HG03571 (cell line): ENCODE measurements around the gene BCO1.
"Not testable (repeated sequence)": the region's sequence is repeated elsewhere in the genome, so short reads cannot be mapped to it uniquely, and the experiment has no call there.

Source experiments
- ATAC-seq: cut with Tn5 transposase; IDR thresholded peaks from one replicate; pipeline ENCODE4 v1.9.1; 2021; ENCODE audit not compliant: unreplicated experiment

BCO1 gene, protein sequence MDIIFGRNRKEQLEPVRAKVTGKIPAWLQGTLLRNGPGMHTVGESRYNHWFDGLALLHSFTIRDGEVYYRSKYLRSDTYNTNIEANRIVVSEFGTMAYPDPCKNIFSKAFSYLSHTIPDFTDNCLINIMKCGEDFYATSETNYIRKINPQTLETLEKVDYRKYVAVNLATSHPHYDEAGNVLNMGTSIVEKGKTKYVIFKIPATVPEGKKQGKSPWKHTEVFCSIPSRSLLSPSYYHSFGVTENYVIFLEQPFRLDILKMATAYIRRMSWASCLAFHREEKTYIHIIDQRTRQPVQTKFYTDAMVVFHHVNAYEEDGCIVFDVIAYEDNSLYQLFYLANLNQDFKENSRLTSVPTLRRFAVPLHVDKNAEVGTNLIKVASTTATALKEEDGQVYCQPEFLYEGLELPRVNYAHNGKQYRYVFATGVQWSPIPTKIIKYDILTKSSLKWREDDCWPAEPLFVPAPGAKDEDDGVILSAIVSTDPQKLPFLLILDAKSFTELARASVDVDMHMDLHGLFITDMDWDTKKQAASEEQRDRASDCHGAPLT

GRCh38 chr16:81238296-81239011 is at the start of gene BCO1:
Gene BCO1 (plus strand): TSS chr16:81238689. CDS start chr16:81238909, 220 bp downstream.
- no peak for ATAC-seq

GRCh38 chr16:81189100-81189664 is 49.3 kb upstream of the BCO1 start:
- ATAC-seq, result no peak

- no peak for ATAC-seq
These were observed 47.8 kb upstream of the BCO1 start for GRCh38 chr16:81190667-81191066.

- ATAC-seq, result no peak
These were observed 42.5 kb upstream of the BCO1 start for GRCh38 chr16:81195885-81196534.

DNA sequence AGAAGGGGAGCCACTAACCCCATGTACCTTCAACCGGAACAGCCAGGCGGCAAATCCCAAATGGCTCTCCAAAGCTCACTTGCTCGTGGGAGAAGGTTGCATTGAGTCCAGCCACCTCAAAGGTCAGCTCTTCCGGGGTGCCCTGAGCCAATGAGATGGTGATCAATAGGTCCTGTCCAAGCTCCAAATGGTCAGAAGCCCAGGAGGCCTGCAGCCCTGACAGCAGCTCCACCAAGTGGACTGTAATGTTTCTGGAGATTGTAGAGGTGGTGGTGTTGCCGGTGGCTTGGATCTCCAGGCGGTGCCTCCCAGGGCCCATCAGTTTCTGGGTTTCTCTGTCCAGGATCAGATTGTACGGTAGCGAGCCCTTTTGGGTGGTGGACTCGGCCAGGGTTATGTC is 39.9 kb upstream of the BCO1 start:
- ATAC-seq, result no peak

DNA sequence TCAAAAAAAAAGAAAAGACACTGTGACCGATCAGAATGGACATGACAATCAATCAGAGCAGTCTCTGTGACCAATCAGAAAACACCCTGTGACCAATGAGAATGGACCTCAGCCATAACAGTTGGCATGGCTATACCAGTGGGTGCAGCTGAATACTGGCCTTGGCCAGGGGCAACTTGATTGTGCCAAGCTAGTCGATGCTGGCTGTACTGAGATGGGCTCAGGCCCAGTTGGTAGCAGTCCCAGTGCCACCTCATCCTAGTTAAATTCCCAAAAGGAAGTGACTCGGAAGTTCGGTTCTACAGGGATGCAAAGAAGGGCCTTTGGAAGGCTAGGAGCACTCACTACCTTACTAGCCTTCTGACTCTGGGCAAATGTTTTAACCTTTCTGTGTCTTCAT is 37.2 kb upstream of the BCO1 start:
- no peak for ATAC-seq

- ATAC-seq, result no peak
These were observed 33.5 kb upstream of the BCO1 start for GRCh38 chr16:81204798-81205680.

DNA sequence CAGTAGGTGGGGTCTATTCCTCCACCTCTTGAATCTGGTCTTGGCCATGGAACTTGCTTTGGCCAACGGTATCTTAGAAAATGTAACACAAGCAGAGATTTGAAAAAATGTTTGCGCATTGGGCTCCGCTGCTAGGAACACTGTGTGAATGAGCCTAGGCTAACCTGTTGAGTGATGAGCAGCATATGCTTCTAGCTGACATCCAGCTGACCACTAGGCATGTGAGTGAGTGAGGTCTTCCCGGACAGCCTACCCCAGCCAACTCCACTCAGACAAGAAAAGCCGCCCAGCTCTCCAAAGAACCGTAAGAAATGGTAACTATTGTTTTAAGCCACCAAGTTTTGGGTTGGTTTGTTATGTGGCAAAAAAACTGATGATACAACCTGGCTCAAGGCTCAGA is 31.4 kb upstream of the BCO1 start:
- no peak for ATAC-seq

DNA sequence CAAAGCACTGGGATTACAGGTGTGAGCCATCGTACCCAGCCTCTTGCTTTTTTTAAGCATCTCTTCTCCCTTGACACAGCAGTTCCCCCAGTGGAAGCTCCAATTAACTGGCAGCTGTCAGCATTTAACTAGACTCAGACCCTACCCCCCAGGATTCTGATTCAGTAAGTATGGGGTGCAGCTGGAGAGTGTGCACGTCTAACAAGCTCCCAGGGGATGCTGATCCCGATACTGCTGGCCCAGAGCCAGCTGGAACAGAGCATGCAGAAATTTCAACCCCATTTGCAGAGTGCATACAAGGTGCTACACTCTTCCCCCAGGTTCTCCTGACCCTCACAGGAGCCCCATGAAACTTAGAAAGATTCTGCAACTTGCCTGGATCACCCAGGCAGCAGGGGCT is 27.7 kb upstream of the BCO1 start:
- ATAC-seq, result no peak

GRCh38 chr16:81212830-81213465 is 25.5 kb upstream of the BCO1 start:
- no peak for ATAC-seq

- ATAC-seq, result no peak
These were observed 23.7 kb upstream of the BCO1 start for GRCh38 chr16:81214745-81215166.

GRCh38 chr16:81216114-81216513 is 22.4 kb upstream of the BCO1 start:
- ATAC-seq, result no peak

DNA sequence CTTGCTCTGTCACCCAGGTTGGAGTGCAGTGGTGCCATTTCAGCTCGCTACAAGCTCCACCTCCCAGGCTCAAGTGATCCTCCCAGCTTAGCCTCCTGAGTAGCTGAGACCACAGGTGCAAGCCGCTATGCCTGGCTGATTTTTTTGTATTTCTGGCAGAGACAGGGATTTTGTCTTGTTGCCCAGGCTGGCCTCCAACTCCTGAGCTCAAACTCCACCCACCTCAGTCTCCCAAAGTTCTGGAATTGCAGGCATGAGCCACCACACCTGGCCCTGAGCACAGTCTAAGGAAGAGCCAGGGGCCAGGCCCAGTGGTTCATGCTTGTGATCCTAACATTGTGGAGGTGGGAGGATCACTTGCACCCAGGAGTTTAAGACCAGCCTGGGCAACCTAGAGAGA is 21.8 kb upstream of the BCO1 start:
- no peak for ATAC-seq

- ATAC-seq, result no peak
These were observed 19.3 kb upstream of the BCO1 start for GRCh38 chr16:81219151-81219550.

GRCh38 chr16:81220349-81220748 is 18.1 kb upstream of the BCO1 start:
- ATAC-seq, result no peak

GRCh38 chr16:81221731-81222130 is 16.8 kb upstream of the BCO1 start:
- no peak for ATAC-seq

DNA sequence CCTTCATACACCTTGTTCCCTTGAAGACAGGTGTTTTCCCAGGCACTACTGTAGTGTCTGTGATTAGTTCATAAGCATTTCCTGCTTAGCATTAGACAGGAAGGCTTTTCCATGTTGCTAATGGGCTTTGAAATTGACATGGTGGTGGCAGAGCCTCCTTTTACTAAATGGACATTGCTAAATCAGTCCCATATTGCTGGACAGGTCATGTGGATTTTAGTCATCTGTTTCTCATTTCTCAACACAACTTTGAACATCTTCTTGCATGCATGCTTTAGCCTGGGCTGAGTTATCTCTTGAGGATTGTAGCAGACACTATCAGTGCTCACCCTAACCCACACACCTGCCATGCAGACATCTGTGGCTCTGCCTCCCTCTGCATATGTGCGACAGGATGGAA is 13.7 kb upstream of the BCO1 start:
- ATAC-seq, result no peak

DNA sequence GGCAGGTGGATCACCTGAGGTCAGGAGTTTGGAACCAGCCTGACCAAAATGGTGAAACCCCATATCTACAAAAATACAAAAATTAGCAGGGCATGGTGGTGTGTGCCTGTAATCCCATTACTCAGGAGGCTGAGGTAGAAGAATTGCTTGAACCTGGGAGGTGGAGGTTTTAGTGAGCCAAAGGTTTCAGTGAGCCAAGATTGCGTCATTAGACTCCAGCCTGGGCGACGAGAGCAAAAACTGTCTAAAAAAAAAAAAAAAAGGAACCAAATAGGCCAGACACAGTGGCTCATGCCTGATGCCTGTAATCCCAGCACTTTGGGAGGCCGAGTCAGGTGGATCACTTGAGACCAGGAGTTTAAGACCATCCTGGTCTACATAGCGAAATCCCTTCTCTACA is 12.8 kb upstream of the BCO1 start:
- ATAC-seq, result not testable (repeated sequence)

DNA sequence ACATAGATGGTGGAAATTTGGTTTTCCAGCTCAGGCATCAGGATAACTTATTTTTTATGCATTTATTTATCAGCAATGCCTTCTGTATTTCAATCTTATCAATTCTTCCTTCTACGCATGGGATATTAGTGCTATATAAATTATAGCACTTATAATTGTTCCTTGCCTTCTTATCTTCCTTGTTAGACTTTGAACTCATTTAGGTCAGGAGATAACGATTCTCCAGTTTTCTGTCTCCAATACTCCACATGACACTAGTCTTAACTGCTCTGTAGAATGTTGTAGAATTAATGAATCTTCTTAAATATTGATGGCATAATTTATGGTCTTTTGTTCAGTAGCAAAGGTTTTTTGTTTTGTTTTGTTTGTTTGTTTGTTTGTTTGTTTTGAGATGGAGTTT is 10.7 kb upstream of the BCO1 start:
- ATAC-seq, result no peak

GRCh38 chr16:81229811-81230210 is 8.7 kb upstream of the BCO1 start:
- ATAC-seq, result no peak
